ENCODE measurements around the gene SSNA1.

DNA sequence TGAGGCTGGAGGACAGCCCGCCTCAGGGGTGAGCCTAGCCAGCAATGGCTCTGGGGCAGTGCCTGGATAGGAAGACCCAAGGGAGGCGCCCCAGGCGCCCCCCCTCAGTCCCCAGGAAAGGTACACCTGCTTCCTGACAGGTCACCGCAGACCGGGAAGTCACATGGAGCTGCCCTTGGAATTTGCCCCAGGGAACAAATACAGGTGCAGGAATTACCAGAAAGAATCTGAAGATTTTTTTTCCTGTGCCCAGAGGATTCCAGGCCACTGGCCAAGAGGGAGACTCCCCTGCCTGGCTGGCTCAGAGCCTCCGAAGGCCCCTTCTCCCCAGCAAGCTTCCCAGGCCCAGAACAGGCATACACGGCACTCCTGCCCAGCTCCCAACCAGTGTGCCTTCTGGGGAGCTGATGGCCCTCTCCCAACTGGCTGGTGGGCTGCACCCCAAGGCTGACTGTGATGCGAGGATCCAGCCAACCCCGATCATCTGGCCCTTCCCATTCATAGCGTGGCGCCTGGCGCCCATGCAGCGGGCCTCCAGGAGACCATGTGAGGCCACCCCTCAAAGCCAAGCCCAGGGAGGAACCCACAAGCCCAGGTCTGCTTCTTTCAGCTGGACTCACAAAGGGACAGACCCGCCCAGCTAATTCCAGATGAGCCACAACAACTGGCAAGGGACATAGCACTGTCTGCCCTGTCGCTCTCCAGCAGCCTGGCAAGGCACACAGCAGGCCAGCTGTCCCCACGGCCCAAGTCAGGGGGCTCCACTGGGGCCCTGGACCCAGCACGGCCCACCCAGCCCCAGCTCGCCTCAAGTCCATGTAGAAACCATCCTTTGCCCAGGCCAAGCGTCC is 9.8 kb downstream of the SSNA1 start:
- TF ChIP-seq, protein P1, sequence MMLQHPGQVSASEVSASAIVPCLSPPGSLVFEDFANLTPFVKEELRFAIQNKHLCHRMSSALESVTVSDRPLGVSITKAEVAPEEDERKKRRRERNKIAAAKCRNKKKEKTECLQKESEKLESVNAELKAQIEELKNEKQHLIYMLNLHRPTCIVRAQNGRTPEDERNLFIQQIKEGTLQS (IDR thresholded peaks at IDR 0.05) = no peak
- TF ChIP-seq, protein P1 (CRISPR knock-in tag; conservative IDR thresholded peaks at IDR 0.05) = no peak
- TF ChIP-seq, protein P2, sequence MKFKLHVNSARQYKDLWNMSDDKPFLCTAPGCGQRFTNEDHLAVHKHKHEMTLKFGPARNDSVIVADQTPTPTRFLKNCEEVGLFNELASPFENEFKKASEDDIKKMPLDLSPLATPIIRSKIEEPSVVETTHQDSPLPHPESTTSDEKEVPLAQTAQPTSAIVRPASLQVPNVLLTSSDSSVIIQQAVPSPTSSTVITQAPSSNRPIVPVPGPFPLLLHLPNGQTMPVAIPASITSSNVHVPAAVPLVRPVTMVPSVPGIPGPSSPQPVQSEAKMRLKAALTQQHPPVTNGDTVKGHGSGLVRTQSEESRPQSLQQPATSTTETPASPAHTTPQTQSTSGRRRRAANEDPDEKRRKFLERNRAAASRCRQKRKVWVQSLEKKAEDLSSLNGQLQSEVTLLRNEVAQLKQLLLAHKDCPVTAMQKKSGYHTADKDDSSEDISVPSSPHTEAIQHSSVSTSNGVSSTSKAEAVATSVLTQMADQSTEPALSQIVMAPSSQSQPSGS (CRISPR knock-in tag; IDR thresholded peaks at IDR 0.05) = no peak
- TF ChIP-seq, protein P3, sequence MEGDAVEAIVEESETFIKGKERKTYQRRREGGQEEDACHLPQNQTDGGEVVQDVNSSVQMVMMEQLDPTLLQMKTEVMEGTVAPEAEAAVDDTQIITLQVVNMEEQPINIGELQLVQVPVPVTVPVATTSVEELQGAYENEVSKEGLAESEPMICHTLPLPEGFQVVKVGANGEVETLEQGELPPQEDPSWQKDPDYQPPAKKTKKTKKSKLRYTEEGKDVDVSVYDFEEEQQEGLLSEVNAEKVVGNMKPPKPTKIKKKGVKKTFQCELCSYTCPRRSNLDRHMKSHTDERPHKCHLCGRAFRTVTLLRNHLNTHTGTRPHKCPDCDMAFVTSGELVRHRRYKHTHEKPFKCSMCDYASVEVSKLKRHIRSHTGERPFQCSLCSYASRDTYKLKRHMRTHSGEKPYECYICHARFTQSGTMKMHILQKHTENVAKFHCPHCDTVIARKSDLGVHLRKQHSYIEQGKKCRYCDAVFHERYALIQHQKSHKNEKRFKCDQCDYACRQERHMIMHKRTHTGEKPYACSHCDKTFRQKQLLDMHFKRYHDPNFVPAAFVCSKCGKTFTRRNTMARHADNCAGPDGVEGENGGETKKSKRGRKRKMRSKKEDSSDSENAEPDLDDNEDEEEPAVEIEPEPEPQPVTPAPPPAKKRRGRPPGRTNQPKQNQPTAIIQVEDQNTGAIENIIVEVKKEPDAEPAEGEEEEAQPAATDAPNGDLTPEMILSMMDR (IDR thresholded peaks at IDR 0.05 in 2 of 3, conservative IDR thresholded peaks at IDR 0.05 in 1 of 3; ENCODE audit: insufficient read depth in 2 of 3, low read depth in 1 of 3, low read length in 3 of 3) = no peak
- TF ChIP-seq EP300 (IDR thresholded peaks at IDR 0.05; ENCODE audit: low read length) (no peak), ZBTB8A (IDR thresholded peaks at IDR 0.05; ENCODE audit: partially characterized antibody) (no peak), POLR2AphosphoS5 (IDR thresholded peaks at IDR 0.05; ENCODE audit: control insufficient read depth, insufficient read depth, low read depth, low read length) (no peak), PURB (CRISPR knock-in tag; IDR thresholded peaks at IDR 0.05; ENCODE audit: low read depth) (no peak), MXI1 (IDR thresholded peaks at IDR 0.05; ENCODE audit: low read depth, low read length) (no peak), ZNF561 (CRISPR knock-in tag; conservative IDR thresholded peaks at IDR 0.05) (no peak), NR2F6 (CRISPR knock-in tag; IDR thresholded peaks at IDR 0.05) (no peak), NFE2L1 (tag; IDR thresholded peaks at IDR 0.05; ENCODE audit: borderline replicate concordance, low read depth) (no peak), ZFPM2 (CRISPR knock-in tag; IDR thresholded peaks at IDR 0.05) (no peak)
- TF ChIP-seq, protein P4, sequence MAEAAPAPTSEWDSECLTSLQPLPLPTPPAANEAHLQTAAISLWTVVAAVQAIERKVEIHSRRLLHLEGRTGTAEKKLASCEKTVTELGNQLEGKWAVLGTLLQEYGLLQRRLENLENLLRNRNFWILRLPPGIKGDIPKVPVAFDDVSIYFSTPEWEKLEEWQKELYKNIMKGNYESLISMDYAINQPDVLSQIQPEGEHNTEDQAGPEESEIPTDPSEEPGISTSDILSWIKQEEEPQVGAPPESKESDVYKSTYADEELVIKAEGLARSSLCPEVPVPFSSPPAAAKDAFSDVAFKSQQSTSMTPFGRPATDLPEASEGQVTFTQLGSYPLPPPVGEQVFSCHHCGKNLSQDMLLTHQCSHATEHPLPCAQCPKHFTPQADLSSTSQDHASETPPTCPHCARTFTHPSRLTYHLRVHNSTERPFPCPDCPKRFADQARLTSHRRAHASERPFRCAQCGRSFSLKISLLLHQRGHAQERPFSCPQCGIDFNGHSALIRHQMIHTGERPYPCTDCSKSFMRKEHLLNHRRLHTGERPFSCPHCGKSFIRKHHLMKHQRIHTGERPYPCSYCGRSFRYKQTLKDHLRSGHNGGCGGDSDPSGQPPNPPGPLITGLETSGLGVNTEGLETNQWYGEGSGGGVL (CRISPR knock-in tag; IDR thresholded peaks at IDR 0.05) = no peak
